Gastroesophageal sphincter (tissue), 3 donors: ENCODE results near the gene DDX10.

ENCODE experiments used
- CTCF ChIP-seq, 4 experiments: fragments of 200-600 bp in 2 of 4; fragments of 450-650 bp in 2 of 4; sonication (generic) in 1 of 4; IDR thresholded peaks; one replicate each; pipeline ENCODE4 v1.5.1; 2017 to 2019; ENCODE audit warnings: antibody characterized with exemption in 4 of 4, mild to moderate bottlenecking in 2 of 4, moderate library complexity in 2 of 4
- POLR2AphosphoS5 ChIP-seq: sonication (generic); formaldehyde crosslinking; IDR thresholded peaks from one replicate; pipeline ENCODE4 v1.6.1; 2017; ENCODE audit warnings: antibody characterized with exemption

GRCh38 chr11:108958368-108959104 is 293.7 kb downstream of the DDX10 start:
- no peak for TF ChIP-seq CTCF (IDR thresholded peaks at IDR 0.05)
- TF ChIP-seq POLR2AphosphoS5, result no peak
